HCT116 (cell line): ENCODE data around the gene OR2A14. TPM values are rescaled to one million over a fixed set of nuclear protein-coding genes. Genes with fewer than 3 reads are reported as not detected.
"Not testable (repeated sequence)": the region's sequence is repeated elsewhere in the genome, so short reads cannot be mapped to it uniquely, and the experiment has no call there.

Experiments
- ATAC-seq: fragments of 200-7000 bp; cut with Tn5 transposase; 2 replicates; pipeline ENCODE4 v1.9.1; 2020; ENCODE audit warnings: mild to moderate bottlenecking, moderate library complexity
- BruUV-seq: library from RNA; stranded (reverse); fragments of 400-500 nt; replicated peaks from 2 replicates; lab custom pipeline; 2021; lab: Mats Ljungman, UMichigan
- CTCF ChIA-PET: fragments of 300-600 bp; sonication (Branson Sonifier 250); formaldehyde crosslinking; loops from one replicate; lab custom pipeline; 2021; ENCODE audit warnings: antibody characterized with exemption; lab: Charles Lee
- POLR2A ChIA-PET: fragments of 300-600, 350-600 bp; sonication (Branson Sonifier 250); formaldehyde crosslinking; loops from one replicate; lab custom pipeline; 2021; ENCODE audit warnings: antibody characterized with exemption; lab: Charles Lee
- RAD21 ChIA-PET, 2 experiments: fragments of 300-600 bp; sonication (Branson Sonifier 250); formaldehyde crosslinking; loops; one replicate each; lab custom pipeline; 2023; ENCODE audit warnings: low total read pairs in 2 of 2; ENCODE audit not compliant: uncharacterized antibody in 2 of 2, unreplicated experiment in 2 of 2, low non-redundant PET in 1 of 2; lab: Charles Lee
- DNase-seq: peaks from one replicate; pipeline ENCODE4 v3.0.0-alpha.2; 2010; ENCODE audit warnings: low read depth, low spot score
- H2AFZ ChIP-seq: fragments of 200-600 bp; shearing (Covaris generic), sonication (generic); 2 replicates; pipeline ENCODE4 v1.6.1; 2017; ENCODE audit warnings: low read depth, mixed run types, mixed read lengths, antibody characterized with exemption, low read length; ENCODE audit not compliant: poor library complexity, severe bottlenecking
- H3K27ac ChIP-seq: 2 replicates; pipeline ENCODE4 v1.5.1; 2012; ENCODE audit warnings: low read depth, low read length
- H3K27me3 ChIP-seq: fragments of 200-600 bp; sonication (generic); 2 replicates; pipeline ENCODE4 v1.6.1; 2016; ENCODE audit warnings: mixed run types, low read length, mixed read lengths; ENCODE audit not compliant: insufficient read depth
- H3K36me3 ChIP-seq, 2 experiments: fragments of 200-500 bp in 1 of 2; fragments of 200-600 bp in 1 of 2; sonication (Bioruptor generic) in 1 of 2; sonication (generic) in 1 of 2; 2 replicates each; pipeline versions ENCODE4 v1.5.1 to v1.6.1; 2014 to 2016; ENCODE audit warnings: low read length in 2 of 2, inconsistent platforms in 1 of 2, mixed read lengths in 1 of 2, mixed run types in 1 of 2; ENCODE audit not compliant: insufficient read depth in 2 of 2, control insufficient read depth in 1 of 2
- H3K4me1 ChIP-seq, 2 experiments: fragments of 200-600 bp in 1 of 2; sonication (generic) in 1 of 2; 2 replicates each; pipeline versions ENCODE4 v1.5.1 to v1.6.1; 2012 to 2017; ENCODE audit warnings: low read length in 2 of 2, inconsistent platforms in 1 of 2, mild to moderate bottlenecking in 1 of 2, mixed read lengths in 1 of 2, mixed run types in 1 of 2, moderate library complexity in 1 of 2; ENCODE audit not compliant: insufficient read depth in 2 of 2, control insufficient read depth in 1 of 2
- H3K4me2 ChIP-seq: fragments of 200-600 bp; sonication (generic); 2 replicates; pipeline ENCODE4 v1.6.1; 2017; ENCODE audit warnings: mixed run types, low read length, mixed read lengths
- H3K4me3 ChIP-seq, 2 experiments: fragments of 200-600 bp in 1 of 2; sonication (generic) in 1 of 2; replicated peaks in 1 of 2; 2 replicates each; pipeline ENCODE4 v1.5.1; 2011 to 2016; ENCODE audit warnings: low read length in 2 of 2, control low read depth in 1 of 2, low read depth in 1 of 2, mild to moderate bottlenecking in 1 of 2, mixed read lengths in 1 of 2, mixed run types in 1 of 2
- H3K79me2 ChIP-seq: fragments of 200-600 bp; sonication (generic); 2 replicates; pipeline ENCODE4 v1.6.1; 2017; ENCODE audit warnings: mild to moderate bottlenecking, mixed run types, low read length, moderate library complexity, mixed read lengths; ENCODE audit not compliant: insufficient read depth
- H3K9ac ChIP-seq: fragments of 200-600 bp; sonication (generic); 2 replicates; pipeline ENCODE4 v1.6.1; 2016; ENCODE audit warnings: low read length, mixed read lengths
- H3K9me2 ChIP-seq: fragments of 200-600 bp; sonication (generic), shearing (Covaris generic); 2 replicates; pipeline ENCODE4 v1.6.1; 2017; ENCODE audit warnings: mixed run types, mild to moderate bottlenecking, moderate library complexity; ENCODE audit not compliant: insufficient read depth
- H3K9me3 ChIP-seq, 2 experiments: fragments of 200-500 bp in 1 of 2; fragments of 200-600 bp in 1 of 2; sonication (Bioruptor generic) in 1 of 2; sonication (generic) in 1 of 2; 2 replicates each; pipeline ENCODE4 v1.6.1; 2014 to 2017; ENCODE audit warnings: low read length in 2 of 2, mixed read lengths in 2 of 2, inconsistent platforms in 1 of 2, low read depth in 1 of 2, mild to moderate bottlenecking in 1 of 2, mixed run types in 1 of 2, moderate library complexity in 1 of 2; ENCODE audit not compliant: control insufficient read depth in 1 of 2, insufficient read depth in 1 of 2
- H4K20me1 ChIP-seq: fragments of 200-600 bp; sonication (generic), shearing (Covaris generic); 2 replicates; pipeline ENCODE4 v1.6.1; 2017; ENCODE audit warnings: mixed run types, mild to moderate bottlenecking, moderate library complexity; ENCODE audit not compliant: insufficient read depth
- CTCF ChIP-seq, 3 experiments: fragments of 200-600 bp in 1 of 3; sonication (generic) in 1 of 3; IDR thresholded peaks in 2 of 3; conservative IDR thresholded peaks in 1 of 3; 2 replicates each; pipeline ENCODE4 v1.5.1; 2012 to 2017; ENCODE audit warnings: low read depth in 2 of 3, low read length in 2 of 3, antibody characterized with exemption in 1 of 3, borderline replicate concordance in 1 of 3, control low read depth in 1 of 3, mild to moderate bottlenecking in 1 of 3, mixed read lengths in 1 of 3, mixed run types in 1 of 3, moderate library complexity in 1 of 3; ENCODE audit not compliant: insufficient read depth in 1 of 3
- RAD21 ChIP-seq: IDR thresholded peaks from 2 replicates; pipeline ENCODE4 v1.6.1; 2012; ENCODE audit warnings: low read depth, mild to moderate bottlenecking
- intact Hi-C: fragments of 100-400 bp; cut with micrococcal nuclease; formaldehyde crosslinking; loops from 2 replicates; pipeline ENCODE4 v1.10.0; 2022
- total RNA-seq: library from RNA; stranded (reverse); gene quantifications from one replicate; pipeline ENCODE4 v1.2.1, GENCODE V29; 2021; ENCODE audit not compliant: unreplicated experiment

The OR2A14 gene
- total RNA-seq, 1 experiment from 2014 or later: not detected

DNA sequence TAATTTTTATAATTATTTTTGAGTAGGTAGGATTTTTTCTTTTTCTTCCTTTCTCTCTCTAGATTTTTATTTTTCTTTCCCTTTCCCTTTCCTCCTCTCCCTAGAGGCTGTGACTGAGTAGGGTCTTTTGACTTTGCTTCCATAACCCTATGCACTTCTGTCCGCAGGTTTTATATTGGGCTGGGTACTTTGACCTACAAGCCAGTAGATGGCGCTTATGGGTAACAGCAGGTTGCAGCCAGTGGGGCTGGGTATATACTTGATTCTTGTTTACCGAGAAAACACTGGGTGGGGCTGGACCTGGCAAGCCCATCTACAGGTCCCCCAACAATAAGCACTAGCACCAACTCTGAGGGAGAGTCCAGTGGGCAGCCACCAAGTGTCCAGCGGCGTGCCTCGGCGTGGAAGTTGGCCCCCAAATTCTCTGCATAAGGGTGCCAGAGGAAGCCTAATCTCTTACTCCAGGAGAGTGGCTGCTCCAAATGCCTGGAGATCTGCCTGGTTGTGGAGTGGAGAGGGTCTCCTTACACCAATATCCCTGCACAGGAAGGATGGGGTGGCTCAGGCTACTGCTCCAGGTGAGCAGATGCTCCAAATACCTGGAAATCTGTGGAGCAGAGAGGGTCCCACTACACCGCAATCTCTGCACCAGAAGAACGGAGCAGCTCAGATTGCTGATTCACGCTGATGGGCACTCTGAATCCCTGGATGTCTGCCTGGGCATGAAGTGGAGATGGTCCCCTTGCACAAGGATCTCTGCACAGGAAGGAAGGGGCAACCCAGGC is 55.6 kb downstream of the OR2A14 start:
- H4K20me1 ChIP-seq, H3K27ac ChIP-seq, H3K36me3 ChIP-seq, H3K9ac ChIP-seq, H3K9me2 ChIP-seq, H3K4me1 ChIP-seq, H3K4me2 ChIP-seq, H3K79me2 ChIP-seq, POLR2A ChIA-PET, RAD21 ChIA-PET, H2AFZ ChIP-seq, H3K9me3 ChIP-seq, BruUV-seq, H3K4me3 ChIP-seq, H3K27me3 ChIP-seq: not testable (repeated sequence)
- peak; percentile 33 to 51 (median 47); a peak in 5 of 6 replicates for TF ChIP-seq CTCF (IDR thresholded peaks at IDR 0.05 in 2 of 3, conservative IDR thresholded peaks at IDR 0.05 in 1 of 3; ENCODE audit: borderline replicate concordance in 1 of 3, insufficient read depth in 1 of 3, low read depth in 2 of 3, low read length in 2 of 3)
- peak; percentile 53 for TF ChIP-seq RAD21
- DNase-seq: peak; percentile 4
- CTCF ChIA-PET: interaction anchor here (0.9 kb wide), 1 partner anchor 50 kb away, joined by 3 read pairs; no protein-coding TSS in a partner anchor
- peak; percentile 99 for ATAC-seq
- intact Hi-C loops: loop anchor here (5.0 kb wide), 1 partner anchor 254 kb away; no protein-coding TSS in a partner anchor

GRCh38 chr7:144179165-144179479 is 56.1 kb downstream of the OR2A14 start:
- BruUV-seq, ATAC-seq, H3K9ac ChIP-seq, H3K4me3 ChIP-seq, DNase-seq, H3K4me2 ChIP-seq, RAD21 ChIA-PET, CTCF ChIA-PET, H3K4me1 ChIP-seq, H3K36me3 ChIP-seq, POLR2A ChIA-PET, H3K9me2 ChIP-seq, H3K79me2 ChIP-seq, H4K20me1 ChIP-seq, H2AFZ ChIP-seq, H3K27me3 ChIP-seq, H3K9me3 ChIP-seq, H3K27ac ChIP-seq: not testable (repeated sequence)
- intact Hi-C loops: loop anchor here (5.0 kb wide), 1 partner anchor 253 kb away; no protein-coding TSS in a partner anchor

Other genes starting within 250 kb of the OR2A14 start
- 58.4 TPM for gene TCAF1, start 221.0 kb upstream of the OR2A14 start, total RNA-seq
- gene OR2F2, start 187.9 kb upstream of the OR2A14 start, total RNA-seq: not detected
- not detected for gene OR2F1, start 168.3 kb upstream of the OR2A14 start, total RNA-seq
- not detected for gene OR6B1, start 122.9 kb upstream of the OR2A14 start, total RNA-seq
- not detected for gene OR2A5, start 74.2 kb upstream of the OR2A14 start, total RNA-seq
- not detected for gene OR2A25, start 53.4 kb upstream of the OR2A14 start, total RNA-seq
- not detected for gene OR2A12, start 36.9 kb upstream of the OR2A14 start, total RNA-seq
- gene OR2A2, start 13.6 kb upstream of the OR2A14 start, total RNA-seq: not detected
- gene CTAGE4, start 60.3 kb downstream of the OR2A14 start, total RNA-seq: 6.0 TPM
- 17.4 TPM for gene ARHGEF35, start 72.7 kb downstream of the OR2A14 start, total RNA-seq
- gene OR2A42, start 116.4 kb downstream of the OR2A14 start, total RNA-seq: not detected
- gene OR2A7, start 141.6 kb downstream of the OR2A14 start, total RNA-seq: 8.1 TPM
- gene CTAGE8, start 146.1 kb downstream of the OR2A14 start, total RNA-seq: 6.1 TPM
- not detected for gene OR2A1, start 189.2 kb downstream of the OR2A14 start, total RNA-seq
- gene ARHGEF5, start 232.2 kb downstream of the OR2A14 start, total RNA-seq: 44.2 TPM